Measurements from ENCODE around the gene PREX1.

- TF ChIP-seq CTCF (IDR thresholded peaks at IDR 0.05) (no peak), POLR2A (IDR thresholded peaks at IDR 0.05) (no peak)
Observed at GRCh38 chr20:48819821-48820648, 7.8 kb downstream of the PREX1 start.

Data from adrenal gland (tissue), 5 donors.